ENCODE data around the gene TTC16.

DNA sequence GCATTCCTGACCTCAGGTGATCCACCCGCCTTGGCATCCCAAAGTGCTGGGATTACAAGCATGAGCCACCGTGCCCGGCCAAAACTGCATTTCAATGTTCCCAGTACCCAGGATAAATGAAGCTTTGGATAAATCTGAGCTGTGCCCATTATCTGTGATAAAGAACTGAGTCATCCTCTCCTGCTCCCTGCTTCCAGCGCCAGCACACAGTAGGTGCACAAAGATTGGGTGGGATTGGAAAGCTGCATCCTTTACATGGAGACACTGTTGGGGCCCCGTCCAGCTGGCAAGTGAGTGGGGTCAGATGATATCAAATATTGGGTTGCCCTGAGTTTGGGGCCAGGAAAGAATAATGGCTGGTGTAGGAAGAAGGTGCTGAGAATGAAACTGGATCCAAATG lies 45.2 kb downstream of the TTC16 start:
- TF ChIP-seq, protein P1, sequence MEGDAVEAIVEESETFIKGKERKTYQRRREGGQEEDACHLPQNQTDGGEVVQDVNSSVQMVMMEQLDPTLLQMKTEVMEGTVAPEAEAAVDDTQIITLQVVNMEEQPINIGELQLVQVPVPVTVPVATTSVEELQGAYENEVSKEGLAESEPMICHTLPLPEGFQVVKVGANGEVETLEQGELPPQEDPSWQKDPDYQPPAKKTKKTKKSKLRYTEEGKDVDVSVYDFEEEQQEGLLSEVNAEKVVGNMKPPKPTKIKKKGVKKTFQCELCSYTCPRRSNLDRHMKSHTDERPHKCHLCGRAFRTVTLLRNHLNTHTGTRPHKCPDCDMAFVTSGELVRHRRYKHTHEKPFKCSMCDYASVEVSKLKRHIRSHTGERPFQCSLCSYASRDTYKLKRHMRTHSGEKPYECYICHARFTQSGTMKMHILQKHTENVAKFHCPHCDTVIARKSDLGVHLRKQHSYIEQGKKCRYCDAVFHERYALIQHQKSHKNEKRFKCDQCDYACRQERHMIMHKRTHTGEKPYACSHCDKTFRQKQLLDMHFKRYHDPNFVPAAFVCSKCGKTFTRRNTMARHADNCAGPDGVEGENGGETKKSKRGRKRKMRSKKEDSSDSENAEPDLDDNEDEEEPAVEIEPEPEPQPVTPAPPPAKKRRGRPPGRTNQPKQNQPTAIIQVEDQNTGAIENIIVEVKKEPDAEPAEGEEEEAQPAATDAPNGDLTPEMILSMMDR (conservative IDR thresholded peaks at IDR 0.05 in 1 of 2, IDR thresholded peaks at IDR 0.05 in 1 of 2; ENCODE audit: low read depth in 1 of 2, low read length in 2 of 2): no peak
- no peak for TF ChIP-seq EZH2 (IDR thresholded peaks at IDR 0.05; ENCODE audit: low read length, missing control alignments)

Measured in fibroblast of lung (primary cell).